Measurements from ENCODE around the gene MLLT3.

Gene MLLT3

DNA sequence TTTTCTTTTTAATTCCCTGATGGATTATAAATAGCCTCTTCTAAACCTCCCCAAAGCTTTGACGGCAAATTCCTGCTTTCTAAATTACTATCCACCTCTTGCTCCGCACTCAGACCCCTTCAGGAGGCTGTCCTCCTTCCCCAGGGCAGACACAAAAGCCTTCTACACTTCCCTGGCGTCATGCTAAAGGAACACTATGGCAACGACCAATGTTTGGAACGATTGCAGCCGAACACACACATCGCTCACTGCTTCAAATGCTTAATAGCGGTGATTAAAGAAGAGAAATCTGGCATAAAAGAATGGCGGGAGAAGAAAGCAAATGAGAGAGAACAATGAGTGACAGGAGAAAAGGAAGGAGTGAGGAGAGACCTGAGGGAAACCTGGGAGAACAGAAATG lies 297.3 kb downstream of the MLLT3 start:
- no peak for DNase-seq

DNA sequence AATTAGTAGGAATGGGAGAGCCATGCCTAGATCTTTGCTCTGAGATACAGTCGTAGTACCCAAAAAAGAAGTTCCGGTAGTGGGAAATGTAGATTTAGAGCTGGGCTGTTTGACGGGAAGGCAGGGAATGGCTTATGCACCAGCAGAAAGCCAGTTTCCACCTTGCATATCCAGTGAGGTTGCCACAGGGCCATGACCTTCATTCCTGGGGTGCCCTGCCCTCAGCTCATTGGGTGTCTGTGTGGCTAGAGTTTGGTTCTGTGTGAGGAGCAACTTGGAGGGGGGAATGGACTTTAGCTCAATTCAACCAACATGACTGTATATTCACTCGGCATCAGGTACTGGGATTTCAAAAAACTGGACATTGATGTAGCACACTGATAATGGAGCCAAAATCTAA lies 300.1 kb downstream of the MLLT3 start:
- no peak for DNase-seq

DNA sequence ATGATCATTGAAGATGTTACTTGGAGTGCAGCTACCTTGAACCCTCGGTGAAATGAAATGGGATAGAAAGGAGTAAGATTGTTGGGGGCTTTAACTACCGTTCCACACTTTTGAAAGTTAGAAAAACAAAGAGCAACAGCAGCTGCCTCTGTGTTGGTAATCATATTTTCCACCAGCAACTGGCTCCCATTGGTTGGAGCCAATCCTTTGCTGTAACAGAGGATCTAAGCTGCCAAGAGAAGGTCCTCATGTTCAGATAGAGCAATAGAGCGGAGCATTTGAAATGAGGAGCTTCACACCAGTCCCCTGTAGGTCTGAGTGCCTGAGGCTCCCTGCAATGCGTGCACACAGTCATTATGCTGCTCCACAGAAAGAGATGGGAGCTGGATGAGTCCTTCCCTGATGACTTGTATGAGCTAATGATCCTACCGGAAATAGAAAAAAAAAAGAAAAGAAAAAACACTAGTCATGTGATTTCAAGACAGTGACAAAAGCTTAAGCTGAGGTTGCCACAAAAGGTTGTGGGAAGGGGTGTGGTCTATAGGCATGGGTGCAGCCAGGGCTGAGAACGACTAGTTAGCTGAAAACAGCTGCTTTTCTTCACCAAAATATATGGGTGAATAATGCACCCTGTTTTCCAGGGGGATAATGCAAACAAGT lies 300.7 kb downstream of the MLLT3 start:
- peak in 1 of 2 donors; percentile 23 for DNase-seq

DNA sequence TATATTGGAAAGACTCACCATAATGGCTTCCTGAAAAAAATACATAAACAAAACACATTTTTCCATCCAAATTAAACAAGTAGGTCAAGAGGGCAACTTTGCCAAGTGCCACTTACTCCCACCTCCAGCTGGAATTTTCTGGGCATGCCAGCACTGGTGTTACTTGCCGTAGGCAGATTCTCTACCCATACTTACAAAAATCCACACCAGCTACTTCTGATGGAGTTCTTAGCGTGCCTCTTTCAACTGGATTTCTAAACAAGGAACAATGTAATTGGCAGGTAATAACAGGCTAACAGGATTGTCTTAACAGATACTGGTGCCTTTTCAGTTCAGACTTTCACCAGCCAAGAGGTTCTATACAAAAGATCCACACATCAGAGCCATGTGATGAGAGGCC lies 301.4 kb downstream of the MLLT3 start:
- no peak for DNase-seq

DNA sequence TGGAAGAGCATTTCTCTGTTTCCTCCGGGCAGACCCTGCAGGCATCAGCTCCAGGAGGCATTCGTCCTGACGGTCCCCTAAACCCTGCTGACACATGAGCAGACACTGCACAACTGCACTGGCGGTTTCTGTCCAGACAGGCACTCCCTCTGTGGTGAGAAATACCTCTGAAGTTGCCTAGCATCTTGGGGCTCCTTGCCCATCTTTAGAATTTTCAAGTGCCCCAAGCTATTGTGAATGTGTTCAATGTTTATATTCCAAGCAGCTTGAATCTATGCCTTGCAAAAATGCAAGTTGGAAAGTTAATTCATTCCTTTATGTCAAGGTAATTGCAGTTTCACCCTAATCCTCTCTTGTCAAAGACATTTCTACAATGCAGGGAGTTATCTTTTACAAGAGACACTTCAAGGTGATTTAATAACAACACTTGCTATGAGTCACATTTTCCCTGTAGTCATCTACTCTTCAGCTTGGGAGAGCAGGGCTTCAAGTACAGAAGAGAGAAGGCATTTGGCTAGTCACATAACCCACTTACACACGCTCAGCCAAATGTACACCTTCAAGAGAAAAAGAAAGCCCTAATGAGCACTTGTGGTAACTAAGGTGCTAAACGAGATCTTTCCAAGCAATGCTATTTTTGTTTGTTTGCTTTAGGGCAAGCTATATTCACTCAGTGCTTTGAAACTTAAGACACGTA lies 302.5 kb downstream of the MLLT3 start:
- peak in 1 of 2 donors; percentile 22 for DNase-seq

DNA sequence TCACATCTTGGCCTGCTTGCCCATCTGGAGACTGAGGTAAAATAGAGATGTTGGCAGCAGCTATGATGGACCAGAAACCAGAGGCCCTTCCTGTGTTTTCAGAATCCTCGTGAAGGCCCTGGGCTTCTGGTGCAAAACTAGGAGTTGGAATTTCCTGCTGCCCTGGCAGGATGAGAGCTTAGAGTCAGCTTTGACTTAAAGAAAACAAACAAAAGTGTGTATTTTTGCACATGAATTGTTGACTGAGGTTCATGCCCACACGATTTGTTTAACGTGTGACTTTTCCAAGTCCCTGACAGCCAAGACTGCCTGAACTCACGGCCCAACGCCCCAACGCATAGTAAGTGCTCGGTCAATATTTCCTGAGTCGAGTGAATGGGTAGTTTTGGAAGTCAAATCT lies 303.1 kb downstream of the MLLT3 start:
- DNase-seq, result no peak

DNA sequence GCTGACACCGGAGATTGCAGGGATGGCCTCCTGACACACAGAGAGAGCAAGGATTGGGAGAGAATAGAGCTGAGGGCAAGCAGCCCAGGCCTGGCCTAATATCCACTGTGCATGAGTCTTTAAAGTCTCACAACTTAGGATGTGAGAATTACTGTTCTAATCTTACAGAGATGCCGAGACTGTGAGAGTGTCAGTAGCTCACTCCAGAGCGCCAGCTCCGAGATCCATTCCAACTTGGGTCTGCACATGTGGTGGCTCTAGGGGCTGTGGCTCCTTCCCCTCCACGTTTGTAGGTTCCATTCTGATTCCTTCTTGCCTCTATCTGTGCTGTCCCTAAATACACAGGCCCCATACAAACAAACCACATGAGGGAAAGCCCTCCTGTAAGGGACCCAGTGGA lies 304.6 kb downstream of the MLLT3 start:
- no peak for DNase-seq

DNA sequence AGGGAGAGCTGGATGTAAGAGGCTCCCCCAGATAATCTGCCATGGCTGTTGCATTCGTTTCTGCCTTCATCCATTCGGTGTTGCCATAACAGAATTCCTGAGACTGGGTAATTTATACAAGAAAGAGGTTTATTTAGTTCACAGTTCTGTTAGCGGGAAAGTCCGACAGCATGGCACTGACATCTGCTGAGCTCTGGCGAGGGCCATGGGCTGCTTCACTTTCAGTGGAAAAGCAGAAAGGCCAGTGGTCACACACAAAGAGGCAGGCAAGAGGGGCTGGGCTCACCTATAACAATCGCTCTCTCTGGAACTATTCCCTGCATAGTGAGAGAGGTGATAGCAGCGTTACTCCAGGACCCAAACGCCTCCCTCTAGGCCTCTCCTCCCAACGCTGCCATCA lies 305.9 kb downstream of the MLLT3 start:
- no peak for DNase-seq

DNA sequence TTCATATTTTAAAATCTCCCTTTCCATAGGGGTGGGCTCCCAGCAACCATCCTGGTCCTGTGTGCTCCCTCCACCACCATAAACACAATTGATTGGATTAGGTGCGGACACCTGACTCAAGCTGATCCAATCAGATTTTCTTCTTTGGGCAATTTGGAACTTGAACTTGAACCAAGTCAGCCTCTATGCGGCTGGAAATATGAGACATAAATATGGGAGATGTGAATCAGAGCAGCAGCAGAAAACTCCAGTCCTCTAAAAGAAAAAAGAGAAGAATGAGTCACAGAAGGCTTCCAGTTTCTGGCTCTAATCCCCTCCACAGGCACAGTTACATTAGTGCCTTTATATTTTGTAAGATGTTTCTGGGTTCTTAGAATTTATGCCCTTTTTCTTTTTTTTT lies 306.6 kb downstream of the MLLT3 start:
- no peak for DNase-seq

DNA sequence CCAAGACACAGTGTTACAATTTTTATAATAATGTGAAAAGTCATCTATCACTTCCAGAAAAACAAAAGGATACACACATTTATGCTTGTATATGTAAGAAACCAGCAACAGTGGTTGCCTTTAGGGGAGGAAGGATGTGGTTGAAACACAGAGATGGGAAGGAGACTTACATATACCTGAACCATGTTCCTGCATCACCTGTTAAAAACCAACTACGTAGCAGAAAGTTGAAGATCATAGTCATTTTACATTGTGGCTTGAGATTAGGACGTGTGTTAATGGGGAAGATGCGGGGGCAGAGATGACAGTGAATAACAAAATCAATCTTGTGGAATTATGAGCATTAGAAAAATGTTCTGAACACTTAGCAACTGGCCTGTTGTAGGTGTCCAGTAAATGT lies 307.3 kb downstream of the MLLT3 start:
- no peak for DNase-seq

DNA sequence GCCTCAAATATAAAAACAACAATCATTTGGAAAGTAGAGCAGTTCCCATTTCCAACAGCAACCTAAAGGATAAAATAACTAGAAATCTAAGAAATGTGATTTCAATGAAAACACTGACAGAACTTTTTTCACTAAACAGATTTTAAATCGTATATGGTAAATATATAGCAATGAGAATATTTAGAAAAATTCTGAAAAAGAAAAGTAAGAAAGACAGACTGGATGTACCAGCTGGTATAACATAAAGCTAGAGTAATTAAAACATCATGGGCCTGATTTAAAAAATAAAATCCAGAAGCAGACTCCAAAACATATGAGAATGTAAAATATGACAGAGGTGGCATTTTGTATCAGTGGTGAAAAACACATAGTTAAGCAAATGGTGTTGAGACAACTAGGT lies 308.9 kb downstream of the MLLT3 start:
- no peak for DNase-seq

DNA sequence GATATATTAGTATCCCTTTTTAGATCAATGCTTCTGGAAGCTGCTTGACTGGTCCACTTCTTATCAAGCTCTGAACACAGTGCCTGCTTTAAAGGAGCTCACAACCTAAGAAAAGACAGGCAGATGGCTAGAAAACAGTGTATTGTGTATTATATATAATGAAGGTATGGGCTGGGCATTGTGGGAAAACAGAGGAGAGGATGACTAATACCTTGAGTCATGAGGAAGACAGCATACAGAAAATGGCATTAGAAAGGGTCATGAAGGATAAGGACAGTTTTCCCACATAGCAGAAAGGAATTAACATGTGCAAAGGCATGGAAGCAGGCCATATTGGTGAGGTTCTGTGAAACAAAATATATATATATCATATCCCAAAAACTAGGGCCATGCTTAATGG lies 309.6 kb downstream of the MLLT3 start:
- no peak for DNase-seq

DNA sequence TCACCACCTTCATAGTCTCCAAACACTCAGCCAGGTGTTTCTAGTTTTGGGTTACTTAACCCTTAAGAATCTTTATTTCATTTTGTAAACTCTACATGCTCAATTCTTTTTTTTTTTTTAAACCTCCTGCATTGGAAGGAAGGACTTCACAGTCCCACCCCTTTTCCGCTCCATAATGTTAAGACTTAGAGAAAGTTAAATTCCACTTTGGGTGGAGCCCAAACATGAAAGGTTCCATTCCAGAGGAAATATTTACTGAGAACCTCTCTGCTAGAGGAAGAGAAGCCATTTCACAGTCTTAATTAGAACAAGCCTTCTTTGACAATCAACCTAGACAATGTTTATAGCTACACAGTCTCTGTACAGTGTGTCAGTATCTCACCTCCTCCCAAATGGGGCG lies 312.3 kb downstream of the MLLT3 start:
- no peak for DNase-seq

DNA sequence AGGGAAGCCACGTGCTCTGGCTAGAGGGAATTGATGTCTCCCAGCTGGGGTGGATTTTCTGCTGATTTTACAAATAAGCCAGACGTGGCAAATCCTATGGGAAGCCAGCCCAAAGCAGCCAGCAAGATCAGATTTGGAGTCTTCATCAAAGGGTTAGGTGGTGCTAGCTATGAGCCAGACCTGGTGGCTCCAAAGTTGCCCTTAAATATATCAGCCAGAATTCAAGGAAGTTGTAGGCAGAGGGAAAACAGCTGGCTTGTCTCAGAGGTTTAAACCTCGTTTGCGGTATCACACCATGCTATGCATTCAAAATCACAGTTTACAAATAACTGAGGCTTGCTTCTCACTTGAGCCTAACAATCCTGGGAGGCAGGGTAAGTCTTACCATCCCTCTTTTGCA lies 313.2 kb downstream of the MLLT3 start:
- no peak for DNase-seq

DNA sequence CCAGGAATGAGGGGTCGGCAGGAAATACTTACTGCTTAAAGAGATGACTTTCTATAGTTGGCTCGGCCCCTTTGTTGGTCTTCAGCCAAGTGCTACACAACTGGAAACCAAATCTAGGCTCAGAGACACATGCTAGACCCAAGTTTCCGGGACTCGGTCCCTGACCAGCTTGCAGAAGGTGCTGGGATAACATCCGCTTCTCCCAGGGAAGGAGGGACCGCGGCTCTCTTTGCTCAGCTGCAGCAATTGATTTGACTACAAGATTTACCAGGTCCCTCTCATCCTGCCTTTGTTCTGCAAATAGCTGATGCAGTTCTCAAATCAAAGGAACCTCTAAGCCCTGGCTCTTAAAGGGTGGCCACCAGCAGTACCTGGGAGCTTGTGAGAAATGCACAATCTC lies 314.7 kb downstream of the MLLT3 start:
- no peak for DNase-seq

DNA sequence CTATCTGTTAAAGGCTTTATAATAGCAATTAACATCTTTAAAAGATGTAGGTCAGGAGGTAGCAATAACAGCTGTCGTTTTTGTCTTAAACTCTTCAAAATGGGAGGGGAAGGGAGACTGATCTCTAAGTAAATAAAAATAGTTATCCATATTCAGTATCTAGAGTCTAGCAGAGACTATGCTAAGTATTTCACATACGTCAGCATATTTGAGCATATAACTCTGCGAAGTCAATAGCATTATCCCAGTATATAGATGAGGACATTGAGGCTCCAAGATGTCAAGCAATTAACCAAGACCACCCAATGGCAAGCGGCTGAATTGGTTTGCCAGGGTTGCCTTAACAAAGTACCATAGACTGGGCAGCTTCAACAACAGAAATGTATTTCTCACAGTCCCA lies 316.8 kb downstream of the MLLT3 start:
- no peak for DNase-seq

DNA sequence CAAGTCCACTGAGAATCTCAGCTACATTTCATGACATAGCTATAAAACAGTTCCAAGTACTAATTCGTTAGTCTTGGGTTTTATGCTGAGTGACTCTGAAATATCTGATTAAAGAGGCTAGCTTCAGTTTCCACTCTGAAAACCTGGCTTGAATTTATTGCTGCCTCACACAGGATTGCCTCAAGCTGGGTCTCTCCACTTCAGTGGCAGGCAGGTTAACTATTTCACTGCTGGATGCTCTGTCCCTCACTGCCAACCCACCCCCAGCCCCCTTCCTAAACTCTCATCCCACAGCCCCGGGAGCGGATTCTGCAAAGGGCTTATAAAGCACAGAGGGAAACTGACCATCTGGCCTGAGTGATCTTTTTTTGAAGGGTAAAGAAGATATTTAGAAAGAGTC lies 318.3 kb downstream of the MLLT3 start:
- no peak for DNase-seq

DNA sequence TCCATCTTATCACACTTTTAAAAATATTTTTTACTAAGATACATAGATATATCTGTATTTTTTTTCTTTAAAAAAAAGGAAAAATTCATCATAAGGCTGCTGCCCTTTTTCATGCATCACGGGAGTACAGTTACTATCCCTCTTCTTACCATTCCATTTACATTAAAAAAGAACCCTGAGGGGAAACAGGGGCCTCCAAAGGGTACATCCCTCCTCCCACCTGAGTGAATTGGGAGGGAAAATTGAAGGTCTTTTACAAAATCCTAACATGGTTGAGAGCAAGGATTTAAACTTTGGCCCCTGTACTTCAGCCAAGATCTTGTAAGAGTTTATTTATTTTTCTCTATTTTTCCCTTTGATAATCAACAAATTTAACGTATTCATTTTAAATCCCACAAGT lies 319.2 kb downstream of the MLLT3 start:
- DNase-seq, result no peak

DNA sequence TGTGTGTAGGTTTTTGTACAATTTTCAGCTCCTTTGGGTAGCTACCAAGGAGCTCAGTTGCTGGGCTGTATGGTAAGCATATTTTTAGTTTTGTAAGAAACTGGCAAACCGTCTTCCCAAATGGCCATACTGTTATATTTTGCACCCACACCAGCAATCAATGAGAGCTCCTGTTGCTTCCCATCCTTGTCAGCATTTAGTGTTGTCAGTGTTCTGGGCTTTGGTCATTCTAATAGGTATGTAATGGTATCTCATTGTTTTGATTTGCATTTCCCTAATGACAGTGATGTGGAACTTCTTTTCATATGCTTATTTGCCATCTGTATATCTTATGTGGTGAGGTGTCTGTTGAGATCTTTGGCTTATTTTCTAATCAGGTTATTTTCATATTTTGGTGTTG lies 320.1 kb downstream of the MLLT3 start:
- DNase-seq, result no peak

DNA sequence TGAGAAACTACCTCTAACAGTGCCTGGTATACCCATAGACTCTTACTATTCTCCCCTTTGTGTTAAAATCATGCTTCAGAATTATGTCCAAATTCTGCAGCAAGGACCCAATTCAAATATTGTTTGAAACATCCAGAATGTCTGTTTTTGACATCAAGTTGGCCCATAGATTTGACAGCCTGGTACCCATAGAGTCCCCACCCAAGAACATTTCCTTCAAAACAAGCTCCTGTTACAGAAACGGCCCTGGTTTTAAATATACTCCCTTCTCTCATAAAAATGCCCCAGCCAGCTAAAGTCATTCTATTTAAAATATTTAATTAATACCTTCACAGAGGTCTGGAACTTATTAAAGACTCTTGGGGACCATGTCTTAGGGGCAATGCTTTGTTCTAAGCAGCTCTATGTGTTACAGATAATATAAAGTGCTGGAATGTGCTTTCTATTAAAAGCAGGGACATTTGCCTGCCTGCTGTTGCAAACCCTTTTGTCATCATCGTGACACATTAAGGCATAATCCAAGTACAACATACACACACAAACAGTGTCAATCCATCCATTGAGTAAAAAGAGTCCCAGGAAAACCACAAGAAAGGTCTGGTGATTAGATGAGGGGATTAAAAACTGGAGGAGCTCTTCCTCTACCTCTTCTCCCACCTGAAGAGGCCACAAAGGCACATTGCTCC lies 321.7 kb downstream of the MLLT3 start:
- no peak for DNase-seq

DNA sequence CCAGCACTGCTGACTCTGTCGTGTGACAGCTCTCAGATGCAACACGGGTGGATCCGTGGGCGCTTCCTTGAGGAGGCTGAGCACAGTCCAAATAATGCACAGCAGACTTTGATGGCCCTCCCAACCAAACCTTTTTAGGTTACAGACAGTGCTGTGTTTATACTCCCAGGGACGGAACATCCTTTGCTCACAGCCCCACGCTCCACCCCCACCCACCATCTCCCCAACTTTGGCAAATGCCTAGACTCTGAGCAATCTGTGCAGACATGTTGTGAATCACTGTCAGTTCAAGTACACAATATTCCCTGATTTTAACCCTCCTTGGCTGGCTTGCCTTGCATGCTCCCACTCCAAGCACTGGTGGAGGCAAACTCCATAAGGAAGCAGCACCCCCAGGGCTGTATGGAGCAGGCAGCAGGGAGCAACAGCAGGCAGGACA lies 324.6 kb downstream of the MLLT3 start:
- DNase-seq, result no peak

DNA sequence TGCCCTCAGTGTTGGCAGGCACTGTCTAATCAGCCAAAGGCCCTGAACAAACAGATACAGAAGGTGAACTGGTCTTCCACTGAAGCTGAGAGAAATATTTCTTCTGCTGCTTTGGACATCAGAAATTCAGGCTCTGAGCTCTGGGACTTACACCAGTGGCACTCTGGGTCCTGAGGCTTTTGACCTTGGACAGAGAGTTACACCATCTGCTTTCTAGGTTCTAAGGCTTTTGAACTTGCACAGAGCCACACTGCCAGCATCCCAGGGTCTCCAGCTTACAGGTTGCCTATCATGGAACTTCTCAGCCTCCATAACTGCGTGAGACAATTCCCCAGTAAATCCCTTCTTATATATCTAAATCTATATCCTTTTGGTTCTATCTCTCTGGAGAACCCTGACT lies 326.7 kb downstream of the MLLT3 start:
- DNase-seq, result no peak

DNA sequence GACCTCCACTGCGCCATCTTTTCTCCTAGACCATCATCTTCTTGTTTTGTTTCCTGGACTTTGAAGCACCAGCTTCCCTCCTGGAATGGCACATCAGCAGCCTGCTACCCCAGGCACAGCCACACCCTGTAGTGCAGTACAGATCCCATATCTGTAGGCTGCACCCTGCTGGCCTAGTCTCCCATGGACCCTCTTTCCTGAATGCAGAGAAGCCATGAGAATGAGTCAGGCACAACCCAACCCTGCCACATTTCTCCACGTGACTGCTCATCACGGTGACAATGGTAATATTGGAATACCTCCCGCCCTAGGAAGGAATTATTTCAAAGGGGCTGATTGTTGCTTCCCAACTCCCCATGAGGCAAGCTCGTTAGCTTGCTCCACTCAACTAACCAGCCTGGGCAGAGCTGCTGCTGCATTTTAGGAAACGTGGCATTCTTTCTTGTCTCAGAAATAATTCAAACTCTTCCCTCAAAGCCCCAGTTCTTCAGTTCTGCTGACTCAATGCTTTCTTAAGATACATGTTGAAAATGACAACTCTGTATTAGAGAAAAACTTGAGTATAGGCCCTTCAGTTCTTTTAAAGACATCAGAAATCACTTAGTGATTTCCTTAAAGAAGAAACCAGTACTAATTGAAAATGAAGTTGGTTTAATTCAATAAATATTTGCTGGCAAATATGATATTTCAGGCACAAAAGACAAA lies 328.1 kb downstream of the MLLT3 start:
- DNase-seq, result no peak

DNA sequence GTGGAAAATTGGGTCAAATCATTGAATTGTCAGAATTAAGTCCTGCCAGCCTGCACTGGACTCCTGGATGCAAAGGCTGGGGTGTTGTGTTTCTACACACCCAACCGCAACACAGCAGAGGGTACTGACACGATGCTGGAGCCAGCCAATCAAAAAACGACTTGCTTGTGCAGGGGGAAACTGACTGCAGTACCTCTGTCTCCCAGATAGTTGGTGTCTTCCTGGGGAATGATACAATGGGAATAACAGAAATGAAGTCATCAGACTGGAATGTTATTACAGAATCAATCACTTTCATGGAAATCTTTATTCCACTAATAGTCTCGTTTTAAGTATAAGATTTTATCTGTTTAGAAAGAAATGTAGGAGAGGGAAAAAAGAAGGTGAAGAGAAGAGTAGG lies 330.3 kb downstream of the MLLT3 start:
- DNase-seq, result no peak
